Measurements from ENCODE around the gene ADAMTSL2. TPM values are rescaled to one million over a fixed set of nuclear protein-coding genes. Genes with fewer than 3 reads are reported as not detected.

The ADAMTSL2 gene
- total and polyA plus RNA-seq, 2 of the 13 experiments (the other 11 are each of a cell fraction or from before 2014, with no cell fraction given), result 1.9 to 3.8 TPM

GRCh38 chr9:133515615-133516255 lies 18.8 kb upstream of the ADAMTSL2 start:
- in situ Hi-C loops (cut with HindIII; ENCODE audit: extremely low pct_ligation_motif_present, low pct_unique_long_range_greater_than_20kb), result no loop called here

More at GRCh38 chr9:133515615-133516255, 18.8 kb upstream of the ADAMTSL2 start:
- FAIRE-seq (no peak), DNase-seq (ENCODE audit: low spot score) (no peak), ATAC-seq (no peak)
- Histone ChIP-seq H3K9me3 (ENCODE audit: low read length) (no peaks in the 10 kb centered on the region), H2AFZ (ENCODE audit: low read length) (no peak overlapping the region), H3K4me2 (ENCODE audit: low read depth, low read length) (no peak overlapping the region), H3K4me1 (ENCODE audit: insufficient read depth, low read length) (peaks cover 29% of the 10 kb centered on the region), H3K79me2 (ENCODE audit: insufficient read depth, low read length) (no peaks in the 10 kb centered on the region), H4K20me1 (ENCODE audit: insufficient read depth, low read length) (no peaks in the 10 kb centered on the region), H3K4me3 (replicated peaks in 1 of 3; ENCODE audit: insufficient read depth in 1 of 3, low read depth in 2 of 3, low read length in 3 of 3) (no peak overlapping the region), H3K27me3 (ENCODE audit: control insufficient read depth in 1 of 2, insufficient read depth in 2 of 2, low read length in 2 of 2) (peaks cover 9 to 71% of the 10 kb centered on the region in 2 experiments; a peak in 4 of 5 replicates), H3K9ac (ENCODE audit: insufficient read depth, low read depth, low read length) (no peak overlapping the region), H3K27ac (ENCODE audit: extremely low read length, insufficient read depth, low read length) (no peak overlapping the region), H3K36me3 (replicated peaks in 1 of 2; ENCODE audit: control insufficient read depth in 1 of 2, insufficient read depth in 2 of 2, low read length in 2 of 2) (no peaks in the 10 kb centered on the region)
- intact Hi-C loops (cut with micrococcal nuclease; ENCODE audit: unreplicated experiment), result no loop called here
- TF ChIP-seq MEIS1 (CRISPR knock-in tag; IDR thresholded peaks at IDR 0.05; ENCODE audit: borderline replicate concordance) (no peak), ZBTB39 (CRISPR knock-in tag; IDR thresholded peaks at IDR 0.05) (no peak), ZNF569 (CRISPR knock-in tag; IDR thresholded peaks at IDR 0.05; ENCODE audit: borderline replicate concordance) (no peak), ZNF326 (CRISPR knock-in tag; IDR thresholded peaks at IDR 0.05; ENCODE audit: borderline replicate concordance) (no peak), PREB (CRISPR knock-in tag; IDR thresholded peaks at IDR 0.05) (no peak), ZBTB8A (CRISPR knock-in tag; IDR thresholded peaks at IDR 0.05; ENCODE audit: borderline replicate concordance, low read depth) (no peak), ZNF496 (CRISPR knock-in tag; IDR thresholded peaks at IDR 0.05; ENCODE audit: insufficient replicate concordance) (no peak), CREB3 (CRISPR knock-in tag; IDR thresholded peaks at IDR 0.05) (no peak), NR2F6 (IDR thresholded peaks at IDR 0.05) (no peak), NR2F6 (CRISPR knock-in tag; IDR thresholded peaks at IDR 0.05) (no peak), ZNF773 (CRISPR knock-in tag; IDR thresholded peaks at IDR 0.05; ENCODE audit: borderline replicate concordance) (no peak), SMARCE1 (IDR thresholded peaks at IDR 0.05; ENCODE audit: borderline replicate concordance) (no peak), ZNF775 (CRISPR knock-in tag; IDR thresholded peaks at IDR 0.05; ENCODE audit: borderline replicate concordance) (no peak), ZNF670 (CRISPR knock-in tag; IDR thresholded peaks at IDR 0.05; ENCODE audit: borderline replicate concordance) (no peak)
- ChIA-PET POLR2A (no interaction called here), CTCF (ENCODE audit: low intra/inter-chr PET ratio, low total read pairs) (no interaction called here)
- WGBS (ENCODE audit: low lambda C conversion rate), result 64% methylated on average over 7 of the region's 17 CpGs
- BruUV-seq (replicated peaks), result no TSS peak
